Panc1 (cell line): ENCODE measurements around the gene PRSS22. TPM values are rescaled to one million over a fixed set of nuclear protein-coding genes. Genes with fewer than 3 reads are reported as not detected.

ENCODE experiments used
- ATAC-seq: fragments of 200-7000 bp; cut with Tn5 transposase; 2 replicates; pipeline ENCODE4 v1.9.1; 2020; ENCODE audit warnings: mild to moderate bottlenecking, moderate library complexity
- BruUV-seq: library from RNA; stranded (reverse); fragments of 400-500 nt; replicated peaks from 2 replicates; lab custom pipeline; 2021; lab: Mats Ljungman, UMichigan
- CTCF ChIA-PET: fragments of 300-600 bp; sonication (Branson Sonifier 250); formaldehyde crosslinking; loops from one replicate; lab custom pipeline; 2022; ENCODE audit warnings: antibody characterized with exemption; lab: Charles Lee
- POLR2A ChIA-PET: fragments of 300-600 bp; sonication (Branson Sonifier 250); formaldehyde crosslinking; loops from one replicate; lab custom pipeline; 2022; ENCODE audit warnings: antibody characterized with exemption; lab: Charles Lee
- DNase-seq: peaks from one replicate; pipeline ENCODE4 v3.0.0-alpha.2; 2010; ENCODE audit warnings: low read depth, low spot score
- H3K27ac ChIP-seq: 2 replicates; pipeline ENCODE4 v1.5.1; 2011; ENCODE audit warnings: mild to moderate bottlenecking, low read length, inconsistent platforms
- H3K27me3 ChIP-seq: fragments of 200-500 bp; sonication (Bioruptor generic); 2 replicates; pipeline ENCODE4 v1.6.0; 2014; ENCODE audit warnings: low read length, inconsistent platforms; ENCODE audit not compliant: control insufficient read depth, insufficient read depth
- H3K36me3 ChIP-seq: fragments of 200-500 bp; sonication (Bioruptor generic); 2 replicates; pipeline ENCODE4 v1.5.1; 2014; ENCODE audit warnings: inconsistent platforms, mild to moderate bottlenecking, low read length, moderate library complexity; ENCODE audit not compliant: control insufficient read depth, insufficient read depth
- H3K4me1 ChIP-seq: 2 replicates; pipeline ENCODE4 v1.5.1; 2011; ENCODE audit warnings: inconsistent platforms, mild to moderate bottlenecking, low read length, moderate library complexity; ENCODE audit not compliant: control insufficient read depth, insufficient read depth
- H3K4me3 ChIP-seq, 2 experiments: 2 replicates each; pipeline ENCODE4 v1.5.1; 2011 to 2012; ENCODE audit warnings: low read depth in 2 of 2, low read length in 2 of 2, mild to moderate bottlenecking in 2 of 2, inconsistent platforms in 1 of 2, moderate library complexity in 1 of 2
- H3K9me3 ChIP-seq: fragments of 200-500 bp; sonication (Bioruptor generic); 2 replicates; pipeline ENCODE4 v1.5.1; 2014; ENCODE audit warnings: low read depth, mild to moderate bottlenecking, inconsistent platforms, low read length, moderate library complexity; ENCODE audit not compliant: control insufficient read depth, insufficient read depth
- CTCF ChIP-seq: fragments of 450-650 bp; IDR thresholded peaks from 2 replicates; pipeline ENCODE4 v1.5.1; 2017; ENCODE audit warnings: mild to moderate bottlenecking
- POLR2AphosphoS5 ChIP-seq: IDR thresholded peaks from 2 replicates; pipeline ENCODE4 v1.6.1; 2012; ENCODE audit warnings: mild to moderate bottlenecking, low read depth, low read length, moderate library complexity
- REST ChIP-seq, 2 experiments: IDR thresholded peaks; 2 replicates each; pipeline ENCODE4 v1.6.1; 2011 to 2012; ENCODE audit warnings: low read depth in 2 of 2, control low read depth in 1 of 2, low read length in 1 of 2, mild to moderate bottlenecking in 1 of 2, moderate library complexity in 1 of 2; ENCODE audit not compliant: insufficient read depth in 1 of 2
- SIN3A ChIP-seq: IDR thresholded peaks from 2 replicates; pipeline ENCODE4 v1.6.1; 2012; ENCODE audit warnings: low read depth, mild to moderate bottlenecking, low read length, moderate library complexity, borderline replicate concordance; ENCODE audit not compliant: insufficient read depth
- TCF7L2 ChIP-seq: IDR thresholded peaks from 2 replicates; pipeline ENCODE4 v1.6.1; 2011; ENCODE audit warnings: mild to moderate bottlenecking, low read depth, low read length, inconsistent platforms
- in situ Hi-C: cut with HindIII; loops from 2 replicates; pipeline ENCODE4 v1.10.0; 2016; ENCODE audit warnings: low sequenced_read_pairs, low pct_unique_long_range_greater_than_20kb
- intact Hi-C: fragments of 100-400 bp; cut with micrococcal nuclease; formaldehyde crosslinking; loops from one replicate; pipeline ENCODE4 v1.10.0; 2022; ENCODE audit not compliant: unreplicated experiment
- total RNA-seq: library from RNA; stranded (reverse); gene quantifications from one replicate; pipeline ENCODE4 v1.2.1, GENCODE V29; 2021; ENCODE audit not compliant: unreplicated experiment

Gene PRSS22
- total RNA-seq, 1 experiment from 2014 or later: 23.9 TPM

- CTCF ChIA-PET: interaction anchor here (1.7 kb wide), 1 partner anchor 15 kb away, joined by 7 read pairs; no protein-coding TSS in a partner anchor
- Histone ChIP-seq H3K4me3 (no peak overlapping the region), H3K27ac (peak overlapping the region; percentile 70), H3K27me3 (no peaks in the 10 kb centered on the region), H3K9me3 (no peaks in the 10 kb centered on the region; the same call in 1 of the 2 replicates), H3K36me3 (no peaks in the 10 kb centered on the region), H3K4me1 (peaks cover 28% of the 10 kb centered on the region)
- DNase-seq: no peak
- in situ Hi-C loops (no loop called here), intact Hi-C loops (no loop called here)
- POLR2A ChIA-PET: no interaction called here
- no peak for TF ChIP-seq SIN3A
- TF ChIP-seq REST (IDR thresholded peaks at IDR 0.05; ENCODE audit: insufficient read depth in 1 of 2, low read depth in 2 of 2, low read length in 1 of 2): no peak
- TF ChIP-seq TCF7L2: no peak
- no peak for TF ChIP-seq CTCF
- TF ChIP-seq POLR2AphosphoS5: no peak
- ATAC-seq: no peak
- no TSS peak for BruUV-seq
These were observed 4.4 kb downstream of the PRSS22 start for GRCh38 chr16:2853531-2854073.

- BruUV-seq: no TSS peak
- Histone ChIP-seq H3K27ac (peak overlapping the region; percentile 70; the same call in 1 of the 2 replicates), H3K36me3 (no peaks in the 10 kb centered on the region), H3K9me3 (no peaks in the 10 kb centered on the region; the same call in 1 of the 2 replicates), H3K4me1 (peaks cover 24% of the 10 kb centered on the region), H3K4me3 (no peak overlapping the region), H3K27me3 (no peaks in the 10 kb centered on the region)
- ATAC-seq (no peak), DNase-seq (no peak)
- no peak for TF ChIP-seq TCF7L2
- TF ChIP-seq REST (IDR thresholded peaks at IDR 0.05; ENCODE audit: insufficient read depth in 1 of 2, low read depth in 2 of 2, low read length in 1 of 2): no peak
- TF ChIP-seq POLR2AphosphoS5: no peak
- TF ChIP-seq CTCF: no peak
- no peak for TF ChIP-seq SIN3A
- ChIA-PET CTCF (no interaction called here), POLR2A (no interaction called here)
- in situ Hi-C loops: no loop called here
- intact Hi-C loops: no loop called here
These were observed 5.1 kb downstream of the PRSS22 start for GRCh38 chr16:2852731-2853507.
